RPMI7951 (cell line): ENCODE results near the gene GDPD2. TPM values are rescaled to one million over a fixed set of nuclear protein-coding genes. Genes with fewer than 3 reads are reported as not detected.
"Not testable (repeated sequence)": the region's sequence is repeated elsewhere in the genome, so short reads cannot be mapped to it uniquely, and the experiment has no call there.

Source experiments
- DNase-seq: peaks from one replicate; pipeline ENCODE4 v3.0.0-alpha.2; 2012; ENCODE audit warnings: low read depth
- total RNA-seq: library from RNA; depleted of rRNA; stranded (reverse); fragments of >200 nt; shearing (Covaris generic); gene quantifications from 2 replicates; pipeline ENCODE4 v1.2.3, GENCODE V29; 2014; rRNA removed

The GDPD2 gene, protein sequence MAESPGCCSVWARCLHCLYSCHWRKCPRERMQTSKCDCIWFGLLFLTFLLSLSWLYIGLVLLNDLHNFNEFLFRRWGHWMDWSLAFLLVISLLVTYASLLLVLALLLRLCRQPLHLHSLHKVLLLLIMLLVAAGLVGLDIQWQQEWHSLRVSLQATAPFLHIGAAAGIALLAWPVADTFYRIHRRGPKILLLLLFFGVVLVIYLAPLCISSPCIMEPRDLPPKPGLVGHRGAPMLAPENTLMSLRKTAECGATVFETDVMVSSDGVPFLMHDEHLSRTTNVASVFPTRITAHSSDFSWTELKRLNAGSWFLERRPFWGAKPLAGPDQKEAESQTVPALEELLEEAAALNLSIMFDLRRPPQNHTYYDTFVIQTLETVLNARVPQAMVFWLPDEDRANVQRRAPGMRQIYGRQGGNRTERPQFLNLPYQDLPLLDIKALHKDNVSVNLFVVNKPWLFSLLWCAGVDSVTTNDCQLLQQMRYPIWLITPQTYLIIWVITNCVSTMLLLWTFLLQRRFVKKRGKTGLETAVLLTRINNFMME
- not detected in 2 replicates for total RNA-seq

DNA sequence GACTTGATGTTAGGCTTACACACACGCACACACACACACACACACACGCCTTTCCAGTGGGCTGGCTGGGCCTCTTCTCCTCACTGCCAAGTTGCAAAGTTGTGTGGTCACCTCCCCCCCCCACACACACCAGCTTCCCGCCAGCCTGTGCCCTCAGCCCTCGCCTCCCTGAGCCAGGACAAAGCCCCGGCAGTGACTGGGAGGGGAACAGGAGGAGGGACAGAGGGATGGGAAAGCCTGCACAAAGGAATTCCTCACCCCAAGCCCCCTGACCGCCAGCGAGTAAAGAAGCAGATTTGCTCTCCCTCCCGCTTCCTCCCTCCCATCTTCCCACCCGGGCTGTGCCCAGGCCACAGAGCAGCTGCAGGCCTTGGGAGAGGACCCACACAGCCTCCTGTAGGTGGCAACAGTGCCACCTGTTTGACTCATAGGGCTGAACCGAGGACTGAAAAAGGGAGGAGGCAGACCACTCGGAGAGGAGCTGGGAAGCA, at the start of gene GDPD2:
Gene GDPD2, plus strand, starts transcription at position 464 of the 491 bp plus-strand sequence. CDS start 1,671 bp downstream, outside the sequence.
- peak; percentile 22 for DNase-seq

DNA sequence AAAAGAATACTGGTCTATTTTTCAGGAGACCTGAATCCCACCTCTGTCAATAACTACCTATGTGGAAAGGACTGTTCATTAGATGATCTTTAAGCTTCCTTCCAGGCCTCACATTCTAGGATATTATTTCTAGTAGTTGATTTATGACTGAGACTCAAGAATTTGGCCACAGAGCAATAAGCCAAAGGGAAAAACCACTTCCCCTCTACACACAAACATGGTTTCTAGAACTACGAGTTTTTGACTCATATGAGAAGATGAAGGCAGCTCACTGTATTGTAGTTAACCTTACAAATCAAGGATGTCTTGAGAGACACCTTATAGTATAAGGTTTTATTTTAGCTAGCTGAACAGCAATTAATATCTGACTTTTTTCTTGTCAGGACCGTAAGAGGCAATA, 36.9 kb upstream of the GDPD2 start:
- DNase-seq = no peak

DNA sequence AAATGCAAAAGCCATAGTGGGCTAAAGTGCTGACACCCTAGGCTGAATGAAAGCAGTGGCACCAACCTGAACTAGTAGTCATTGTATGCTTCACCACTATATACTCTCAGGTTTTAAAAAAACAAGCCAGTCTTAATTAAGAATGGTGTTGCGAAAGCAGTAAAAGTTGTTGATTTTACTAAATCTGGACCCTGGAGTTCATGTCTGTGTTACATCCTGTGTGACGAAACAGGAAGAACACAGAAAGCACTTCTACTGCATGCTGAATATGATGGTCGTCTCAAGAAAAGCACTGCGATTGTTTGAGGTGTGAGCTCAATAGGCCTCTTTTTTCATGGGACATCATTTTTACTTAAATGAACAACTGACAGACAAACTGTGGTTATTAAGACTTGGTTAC, 24.2 kb upstream of the GDPD2 start:
- DNase-seq = no peak

DNA sequence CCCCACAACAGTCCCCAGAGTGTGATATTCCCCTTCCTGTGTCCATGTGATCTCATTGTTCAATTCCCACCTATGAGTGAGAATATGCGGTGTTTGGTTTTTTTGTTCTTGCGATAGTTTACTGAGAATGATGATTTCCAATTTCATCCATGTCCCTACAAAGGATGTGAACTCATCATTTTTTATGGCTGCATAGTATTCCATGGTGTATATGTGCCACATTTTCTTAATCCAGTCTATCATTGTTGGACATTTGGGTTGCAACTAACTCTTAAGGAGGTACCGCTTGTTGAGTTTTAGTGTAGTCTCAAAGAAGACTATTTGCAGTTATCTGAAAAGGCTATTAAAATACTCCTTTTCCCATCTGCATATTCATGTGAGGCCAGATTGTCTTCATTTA, 22.9 kb upstream of the GDPD2 start:
- not testable (repeated sequence) for DNase-seq

DNA sequence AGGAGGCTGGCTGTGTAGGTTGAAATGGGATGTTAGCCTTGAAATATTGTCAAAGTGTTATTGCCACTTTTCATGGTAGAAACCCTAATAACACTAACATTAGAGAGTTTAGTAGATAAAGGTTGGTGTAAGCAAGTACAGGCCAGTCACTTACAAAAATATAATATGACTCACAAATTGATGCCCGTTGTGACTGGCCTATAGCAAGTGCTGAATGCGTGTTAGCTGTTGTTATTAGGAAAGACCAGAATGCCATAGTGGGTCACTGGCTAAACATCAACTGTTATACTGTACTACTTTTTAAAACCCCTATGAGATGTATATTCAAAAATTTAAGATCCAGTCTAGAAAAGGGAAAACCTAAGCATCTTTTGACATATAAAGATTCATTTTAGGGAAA, 20.4 kb upstream of the GDPD2 start:
- no peak for DNase-seq

DNA sequence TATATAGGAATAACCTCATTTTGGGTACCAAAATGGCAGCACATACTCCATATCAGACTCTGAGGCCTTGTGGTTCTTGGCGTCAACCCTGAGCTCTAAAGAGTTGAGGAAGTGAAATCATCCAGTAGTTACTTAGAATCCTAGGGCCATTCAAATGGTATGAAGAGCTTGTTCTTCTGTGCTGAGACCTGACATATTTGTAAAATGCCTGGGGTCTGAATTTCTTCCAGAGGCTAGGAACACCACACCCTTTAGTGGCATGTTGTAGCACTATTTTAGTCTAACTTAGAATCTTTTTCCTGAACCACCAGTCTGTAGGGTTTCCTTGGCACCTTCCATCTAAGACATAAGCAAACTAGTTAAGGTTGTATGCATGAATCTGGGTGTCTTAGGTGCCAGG, 18.1 kb upstream of the GDPD2 start:
- DNase-seq = no peak

DNA sequence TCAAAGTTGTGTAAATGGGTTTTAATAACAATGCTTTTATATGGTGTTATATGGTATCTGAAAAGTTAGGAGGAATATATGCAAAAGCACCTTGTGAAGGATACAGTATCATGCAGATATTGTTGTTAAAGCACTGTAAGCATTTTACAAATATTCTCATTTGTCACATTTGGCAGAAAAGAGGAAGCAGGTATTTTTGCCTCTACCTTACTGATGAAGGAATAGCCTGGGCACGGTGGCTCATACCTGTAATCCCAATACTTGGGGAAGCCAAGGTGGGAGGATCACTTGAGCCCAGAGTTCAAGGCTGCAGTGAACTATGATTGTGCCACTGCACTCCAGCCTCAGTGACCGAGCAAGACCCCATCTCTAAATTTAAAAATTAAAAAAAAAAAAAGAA, 12.2 kb upstream of the GDPD2 start:
- DNase-seq = no peak

DNA sequence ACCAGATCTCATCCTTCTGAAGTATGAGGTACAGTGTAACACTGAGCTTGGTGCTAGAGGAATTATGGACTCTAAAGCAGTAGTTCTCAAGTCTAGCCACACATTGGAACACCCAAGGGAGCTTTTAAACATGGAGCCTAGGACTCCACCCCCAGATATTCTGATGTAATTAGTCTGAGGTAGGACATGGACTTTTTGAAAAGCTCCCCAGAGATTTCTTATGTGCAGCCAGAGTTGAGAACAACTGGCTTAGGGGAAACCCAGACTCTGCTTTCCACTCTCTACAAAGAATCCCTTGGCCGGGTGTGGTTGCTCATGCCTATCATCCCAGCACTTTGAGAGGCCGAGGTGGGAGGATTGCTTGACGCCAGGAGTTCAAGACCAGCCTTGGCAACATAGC, 11.6 kb upstream of the GDPD2 start:
- no peak for DNase-seq

DNA sequence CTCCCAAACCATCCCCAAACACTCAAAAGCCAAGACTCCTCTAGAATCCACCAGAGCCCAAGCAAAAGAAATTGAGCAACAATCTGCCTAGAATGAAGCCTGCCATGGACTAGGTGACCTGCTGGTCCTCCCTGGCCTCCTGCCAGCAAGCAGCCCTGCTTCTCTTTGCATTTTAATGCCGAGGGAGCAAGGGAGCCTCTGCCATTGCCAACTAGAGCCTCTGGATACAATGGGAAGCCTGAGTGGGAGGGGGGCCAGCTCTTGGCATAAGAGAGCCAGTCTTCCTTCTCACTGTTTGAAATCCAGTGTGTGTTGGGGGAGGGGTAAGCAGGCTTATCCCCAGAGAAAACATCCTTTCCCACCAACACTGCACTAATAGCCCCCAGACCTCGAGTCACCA, 1.5 kb upstream of the GDPD2 start:
- no peak for DNase-seq

DNA sequence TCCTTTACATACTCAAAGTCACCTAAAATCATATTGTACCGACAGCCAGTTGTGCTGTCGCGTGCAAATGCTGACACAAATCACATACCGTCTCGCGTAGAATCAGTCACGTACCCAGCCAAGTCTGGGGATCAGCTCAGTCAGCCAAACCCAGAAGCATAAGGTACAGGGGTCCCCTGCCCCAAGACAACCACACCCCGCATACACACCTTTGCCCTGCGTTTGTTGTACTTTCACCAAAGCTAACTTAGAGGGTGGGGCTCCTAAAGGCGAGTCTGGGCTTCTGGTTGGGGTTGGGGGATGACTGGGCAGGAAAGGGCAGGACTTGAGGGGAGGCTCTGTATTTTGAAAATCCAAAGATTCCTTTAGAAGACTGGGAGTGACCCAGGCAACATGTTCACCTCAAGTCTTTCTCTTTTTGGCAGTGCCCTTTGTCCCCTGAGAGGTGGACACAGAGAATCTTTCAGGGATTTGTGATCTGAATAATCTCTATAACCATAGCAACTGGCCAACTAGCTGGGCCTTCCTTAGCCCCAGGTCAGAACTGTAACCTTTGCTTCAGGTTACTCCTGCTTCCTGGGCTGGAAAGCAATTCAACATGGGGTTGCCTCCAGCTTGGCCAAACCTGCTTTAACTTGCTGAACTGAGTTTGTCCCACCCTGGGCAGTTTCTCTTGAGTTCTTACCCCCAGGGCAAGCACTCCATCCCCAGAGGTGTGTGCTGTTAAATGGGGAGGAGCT, 992 bp downstream of the GDPD2 start:
- no peak for DNase-seq

DNA sequence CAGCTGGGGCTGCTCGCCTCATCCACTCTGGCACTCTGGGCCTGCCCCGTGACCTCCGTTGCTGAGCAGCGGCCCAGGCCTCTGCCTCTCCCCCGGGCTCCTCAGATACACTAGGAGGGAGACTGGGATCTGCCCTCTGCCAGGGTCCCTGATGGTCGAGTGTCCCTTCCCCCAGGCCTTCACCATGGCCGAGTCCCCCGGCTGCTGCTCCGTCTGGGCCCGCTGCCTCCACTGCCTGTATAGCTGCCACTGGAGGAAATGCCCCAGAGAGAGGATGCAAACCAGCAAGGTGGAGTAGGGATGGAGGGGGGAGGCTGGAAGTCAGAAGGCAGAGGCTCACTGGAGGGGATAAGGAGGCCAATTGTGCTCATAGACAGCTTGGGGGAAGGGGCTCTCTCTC, 1.7 kb downstream of the GDPD2 start:
- no peak for DNase-seq

DNA sequence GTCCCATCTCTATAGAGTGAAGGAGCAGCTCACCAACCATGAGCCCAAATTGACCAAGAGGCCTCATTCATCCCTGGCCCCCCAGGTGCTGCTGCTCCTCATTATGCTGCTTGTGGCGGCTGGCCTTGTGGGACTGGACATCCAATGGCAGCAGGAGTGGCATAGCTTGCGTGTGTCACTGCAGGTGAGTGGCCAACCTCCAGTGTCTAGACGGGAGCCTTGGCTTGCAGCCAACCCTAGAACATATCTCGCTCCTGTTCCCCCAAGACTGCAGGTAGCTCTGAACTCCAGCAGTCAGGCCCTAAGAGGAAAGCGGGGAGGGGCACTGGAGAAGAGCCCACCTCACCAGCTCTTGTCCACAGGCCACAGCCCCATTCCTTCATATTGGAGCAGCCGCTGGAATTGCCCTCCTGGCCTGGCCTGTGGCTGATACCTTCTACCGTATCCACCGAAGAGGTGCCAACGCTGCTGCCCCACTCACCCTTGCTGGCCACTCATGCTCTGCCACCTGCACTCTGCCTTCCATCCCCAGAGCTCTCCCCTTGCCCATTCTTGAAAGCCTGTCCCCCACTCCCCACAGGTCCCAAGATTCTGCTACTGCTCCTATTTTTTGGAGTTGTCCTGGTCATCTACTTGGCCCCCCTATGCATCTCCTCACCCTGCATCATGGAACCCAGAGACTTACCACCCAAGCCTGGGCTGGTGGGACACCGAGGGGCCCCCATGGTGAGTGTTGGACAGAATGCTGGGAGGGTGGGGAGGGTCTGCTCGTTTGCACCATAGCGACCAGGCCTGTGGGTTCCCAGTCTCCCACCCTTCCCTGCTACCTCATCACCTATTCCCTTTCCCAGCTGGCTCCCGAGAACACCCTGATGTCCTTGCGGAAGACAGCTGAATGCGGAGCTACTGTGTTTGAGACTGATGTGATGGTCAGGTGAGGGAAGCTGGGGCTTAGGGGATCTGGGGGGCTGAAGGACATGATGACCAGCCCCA, 3.5 kb downstream of the GDPD2 start:
- DNase-seq = no peak

DNA sequence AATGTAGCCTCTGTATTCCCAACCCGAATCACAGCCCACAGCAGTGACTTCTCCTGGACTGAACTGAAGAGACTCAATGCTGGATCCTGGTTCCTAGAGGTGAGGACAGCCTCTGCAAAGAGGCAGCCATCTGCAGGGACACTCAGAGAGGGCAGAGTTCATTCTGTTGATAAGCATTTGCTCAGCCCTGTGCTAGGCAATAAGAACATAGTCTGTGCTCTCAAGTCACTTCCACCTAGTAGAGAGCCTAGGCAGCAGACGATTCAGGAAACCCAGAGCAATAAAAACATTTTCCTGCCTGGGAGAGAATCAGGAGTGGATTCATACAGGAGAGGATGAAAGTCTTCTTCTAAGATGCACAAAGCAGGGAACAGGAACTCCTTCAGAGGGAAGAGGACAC, 4.3 kb downstream of the GDPD2 start:
- DNase-seq = no peak

DNA sequence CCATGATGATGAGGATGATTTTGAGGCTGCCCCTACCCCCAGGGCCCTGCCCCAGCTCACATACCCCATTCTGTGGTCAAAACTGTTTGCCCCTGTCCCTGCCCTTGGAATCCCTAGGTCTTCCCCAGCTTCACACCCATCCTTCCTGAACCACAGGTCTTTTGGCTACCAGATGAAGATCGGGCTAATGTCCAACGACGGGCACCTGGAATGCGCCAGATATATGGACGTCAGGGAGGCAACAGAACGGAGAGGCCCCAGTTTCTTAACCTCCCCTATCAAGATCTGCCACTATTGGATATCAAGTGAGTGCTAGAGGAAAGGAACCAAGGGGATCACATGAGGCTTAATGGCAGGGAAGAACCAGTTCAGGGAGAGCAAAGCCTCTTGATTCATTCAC, 6.6 kb downstream of the GDPD2 start:
- DNase-seq = no peak

DNA sequence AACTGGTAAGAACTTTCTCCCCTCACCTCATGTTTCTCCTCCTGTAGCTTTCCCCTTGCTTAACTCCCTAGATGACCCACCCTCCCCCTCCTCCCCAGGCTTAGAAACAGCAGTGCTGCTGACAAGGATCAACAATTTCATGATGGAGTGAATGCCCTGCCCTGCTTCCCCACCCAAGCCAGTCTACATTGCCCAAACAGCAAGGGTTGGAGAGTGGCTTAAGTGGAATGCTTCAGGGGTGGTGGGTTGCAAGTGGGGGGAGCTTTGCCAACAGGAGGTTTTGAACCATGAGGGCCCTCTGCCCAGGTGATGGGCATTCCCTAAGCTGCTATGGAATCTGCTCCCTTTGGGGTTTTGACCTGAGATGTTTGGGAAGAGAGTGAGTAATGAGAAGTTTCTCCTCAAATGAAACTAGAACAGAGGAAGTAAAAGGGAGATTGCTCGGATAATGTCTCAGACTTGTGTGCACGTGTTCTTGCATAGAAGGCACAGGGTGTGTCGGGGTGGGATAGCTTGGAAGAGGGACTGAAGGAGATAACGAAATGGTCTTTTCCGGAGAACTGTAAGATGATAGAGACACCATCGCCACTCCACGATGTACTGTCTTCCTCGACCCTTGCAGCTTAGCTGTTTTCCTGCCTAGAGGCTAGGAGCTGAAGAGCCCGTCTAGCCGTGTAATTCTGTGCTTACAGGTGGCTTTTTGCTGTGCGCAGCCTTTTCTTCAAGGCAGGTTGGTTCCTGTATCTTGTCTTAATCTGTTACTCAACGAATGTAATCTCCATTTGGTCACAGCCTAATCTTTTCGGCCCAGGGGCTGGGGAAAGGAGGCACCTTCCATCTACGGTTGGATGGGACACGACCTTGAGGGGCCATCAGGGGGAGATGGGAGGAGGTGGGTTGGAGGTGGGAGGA, 10.1 kb downstream of the GDPD2 start:
- DNase-seq = no peak

DNA sequence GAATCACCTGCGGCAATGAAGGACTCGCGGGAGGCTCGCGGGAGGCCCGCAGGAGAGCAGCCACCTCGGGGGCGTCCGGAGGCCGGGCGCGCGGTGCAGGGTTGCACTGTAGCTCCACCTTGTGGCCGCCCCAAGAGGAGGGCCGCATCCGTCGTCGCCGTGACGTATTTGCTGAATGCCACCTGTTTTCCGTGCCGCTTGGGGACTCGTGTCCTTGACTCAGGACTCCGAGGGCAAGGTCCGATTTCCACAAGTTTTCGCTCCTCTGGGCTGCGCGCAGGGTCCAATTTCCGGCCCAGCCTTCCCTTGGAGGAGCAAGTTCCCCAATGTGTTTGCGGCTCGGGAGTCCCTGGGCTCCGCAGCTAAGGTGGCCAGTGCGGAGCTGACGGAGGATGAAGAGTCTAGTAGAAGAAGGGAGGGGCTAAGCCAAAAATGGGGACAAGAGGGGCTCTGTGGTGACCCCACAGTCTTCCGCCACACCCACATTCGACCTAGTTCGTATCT, 10.8 kb downstream of the GDPD2 start:
- peak; percentile 56 for DNase-seq

DNA sequence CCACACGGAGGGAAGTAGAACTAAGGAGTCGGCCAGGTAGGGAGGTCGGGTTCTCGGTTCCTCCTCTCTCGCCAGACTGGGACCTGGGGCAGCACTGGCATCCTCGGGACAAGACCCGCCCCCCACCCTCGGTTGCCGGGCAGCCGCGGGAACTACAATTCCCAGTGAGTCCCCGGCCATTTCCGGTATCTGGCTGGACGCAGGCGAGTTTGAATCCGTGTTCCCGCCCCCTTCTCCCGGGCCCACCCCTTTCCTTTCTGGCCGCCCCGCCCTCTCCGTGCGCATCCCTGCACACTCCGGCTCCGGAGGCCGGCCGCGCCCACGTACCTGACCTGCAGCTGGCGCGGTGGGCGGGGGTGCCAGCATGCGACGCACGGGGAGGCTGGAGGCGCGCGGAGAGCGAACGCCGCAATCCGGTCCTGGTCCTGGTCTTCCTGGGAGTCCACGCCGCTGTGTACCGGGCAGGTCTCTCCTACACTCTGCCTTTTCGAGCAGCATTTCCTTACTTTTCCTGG, 11.3 kb downstream of the GDPD2 start:
- peak; percentile 87 for DNase-seq

DNA sequence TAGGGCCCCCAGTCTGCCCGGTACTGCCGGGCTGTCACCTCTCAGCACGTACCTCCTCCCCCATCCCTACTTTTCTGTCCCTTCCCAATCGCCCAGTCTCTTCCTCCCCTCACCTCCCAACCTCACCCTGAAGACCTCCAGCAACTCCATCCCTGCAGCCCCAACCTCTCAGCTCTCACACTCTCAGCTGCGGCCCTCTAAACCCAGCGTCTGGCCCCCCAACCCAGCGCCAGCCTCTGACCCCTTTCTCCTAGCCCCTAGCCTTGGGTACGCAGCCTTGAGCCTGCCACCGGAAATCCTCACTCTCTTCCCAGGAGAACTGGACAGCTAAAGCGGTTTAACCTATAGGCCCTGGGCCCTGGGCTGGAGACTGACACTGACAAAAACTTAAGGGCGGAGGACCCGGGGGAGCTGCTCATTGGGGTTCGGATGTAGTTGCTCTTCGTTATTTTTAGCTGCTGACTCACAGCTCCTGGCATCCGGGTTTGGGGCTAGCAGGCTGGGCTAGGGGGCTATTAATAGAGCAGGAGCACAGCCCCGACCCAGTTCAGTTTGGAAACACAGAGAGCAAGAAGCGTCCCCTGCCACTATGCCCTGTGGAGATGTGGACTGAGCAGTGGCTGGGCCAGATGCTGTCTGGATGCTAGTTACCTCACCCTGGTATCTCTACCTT, 11.9 kb downstream of the GDPD2 start:
- DNase-seq = peak; percentile 82

DNA sequence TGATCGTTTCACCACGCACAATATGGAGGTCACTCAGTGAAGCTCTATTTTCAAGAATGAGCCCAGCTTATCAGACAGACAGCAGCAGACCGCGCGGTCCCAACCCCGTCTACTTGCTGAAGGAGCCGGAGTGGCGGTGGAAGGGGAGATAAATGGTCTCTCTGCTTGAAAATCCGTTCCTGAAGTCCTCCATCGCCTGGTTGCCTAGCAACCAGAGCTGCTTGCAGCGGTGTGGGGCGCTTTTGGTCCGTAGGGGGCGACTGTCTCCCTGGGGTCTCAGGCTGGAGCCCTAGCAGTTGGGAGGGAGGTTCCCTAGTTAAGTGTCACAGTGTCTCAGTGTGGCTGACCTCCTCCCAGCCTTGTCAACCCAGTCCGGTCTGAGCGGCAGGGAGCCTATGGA, 13.2 kb downstream of the GDPD2 start:
- peak; percentile 29 for DNase-seq
